ENCODE results near the gene RSRC1.

DNA sequence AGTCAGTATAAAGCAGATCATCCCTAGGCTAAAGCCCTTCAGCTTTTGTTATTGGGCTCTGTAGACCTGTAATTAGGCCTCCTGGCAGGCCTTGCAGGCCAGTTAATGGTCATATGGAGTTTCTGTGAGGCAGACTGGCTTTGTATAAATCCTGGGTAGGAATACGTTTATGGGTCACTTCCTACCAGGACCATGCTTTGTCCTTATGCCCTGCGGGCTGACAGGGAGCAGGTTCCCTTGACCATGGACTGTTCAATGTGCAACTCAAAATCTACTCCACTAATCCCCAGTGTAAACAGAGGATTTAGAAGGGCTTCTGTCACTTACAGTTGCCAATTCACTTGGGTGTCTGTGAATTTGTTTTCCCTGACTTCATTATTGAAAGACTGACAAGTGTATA, 258.4 kb downstream of the RSRC1 start:
- TF ChIP-seq, protein P1, sequence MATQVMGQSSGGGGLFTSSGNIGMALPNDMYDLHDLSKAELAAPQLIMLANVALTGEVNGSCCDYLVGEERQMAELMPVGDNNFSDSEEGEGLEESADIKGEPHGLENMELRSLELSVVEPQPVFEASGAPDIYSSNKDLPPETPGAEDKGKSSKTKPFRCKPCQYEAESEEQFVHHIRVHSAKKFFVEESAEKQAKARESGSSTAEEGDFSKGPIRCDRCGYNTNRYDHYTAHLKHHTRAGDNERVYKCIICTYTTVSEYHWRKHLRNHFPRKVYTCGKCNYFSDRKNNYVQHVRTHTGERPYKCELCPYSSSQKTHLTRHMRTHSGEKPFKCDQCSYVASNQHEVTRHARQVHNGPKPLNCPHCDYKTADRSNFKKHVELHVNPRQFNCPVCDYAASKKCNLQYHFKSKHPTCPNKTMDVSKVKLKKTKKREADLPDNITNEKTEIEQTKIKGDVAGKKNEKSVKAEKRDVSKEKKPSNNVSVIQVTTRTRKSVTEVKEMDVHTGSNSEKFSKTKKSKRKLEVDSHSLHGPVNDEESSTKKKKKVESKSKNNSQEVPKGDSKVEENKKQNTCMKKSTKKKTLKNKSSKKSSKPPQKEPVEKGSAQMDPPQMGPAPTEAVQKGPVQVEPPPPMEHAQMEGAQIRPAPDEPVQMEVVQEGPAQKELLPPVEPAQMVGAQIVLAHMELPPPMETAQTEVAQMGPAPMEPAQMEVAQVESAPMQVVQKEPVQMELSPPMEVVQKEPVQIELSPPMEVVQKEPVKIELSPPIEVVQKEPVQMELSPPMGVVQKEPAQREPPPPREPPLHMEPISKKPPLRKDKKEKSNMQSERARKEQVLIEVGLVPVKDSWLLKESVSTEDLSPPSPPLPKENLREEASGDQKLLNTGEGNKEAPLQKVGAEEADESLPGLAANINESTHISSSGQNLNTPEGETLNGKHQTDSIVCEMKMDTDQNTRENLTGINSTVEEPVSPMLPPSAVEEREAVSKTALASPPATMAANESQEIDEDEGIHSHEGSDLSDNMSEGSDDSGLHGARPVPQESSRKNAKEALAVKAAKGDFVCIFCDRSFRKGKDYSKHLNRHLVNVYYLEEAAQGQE (IDR thresholded peaks at IDR 0.05; ENCODE audit: insufficient read depth in 1 of 2, low read depth in 2 of 2, low read length in 1 of 2) = no peak
- TF ChIP-seq, protein P2, sequence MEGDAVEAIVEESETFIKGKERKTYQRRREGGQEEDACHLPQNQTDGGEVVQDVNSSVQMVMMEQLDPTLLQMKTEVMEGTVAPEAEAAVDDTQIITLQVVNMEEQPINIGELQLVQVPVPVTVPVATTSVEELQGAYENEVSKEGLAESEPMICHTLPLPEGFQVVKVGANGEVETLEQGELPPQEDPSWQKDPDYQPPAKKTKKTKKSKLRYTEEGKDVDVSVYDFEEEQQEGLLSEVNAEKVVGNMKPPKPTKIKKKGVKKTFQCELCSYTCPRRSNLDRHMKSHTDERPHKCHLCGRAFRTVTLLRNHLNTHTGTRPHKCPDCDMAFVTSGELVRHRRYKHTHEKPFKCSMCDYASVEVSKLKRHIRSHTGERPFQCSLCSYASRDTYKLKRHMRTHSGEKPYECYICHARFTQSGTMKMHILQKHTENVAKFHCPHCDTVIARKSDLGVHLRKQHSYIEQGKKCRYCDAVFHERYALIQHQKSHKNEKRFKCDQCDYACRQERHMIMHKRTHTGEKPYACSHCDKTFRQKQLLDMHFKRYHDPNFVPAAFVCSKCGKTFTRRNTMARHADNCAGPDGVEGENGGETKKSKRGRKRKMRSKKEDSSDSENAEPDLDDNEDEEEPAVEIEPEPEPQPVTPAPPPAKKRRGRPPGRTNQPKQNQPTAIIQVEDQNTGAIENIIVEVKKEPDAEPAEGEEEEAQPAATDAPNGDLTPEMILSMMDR (IDR thresholded peaks at IDR 0.05) = no peak
